Pancreas (tissue), 10 donors: Measurements from ENCODE around the gene CD58. TPM values are rescaled to one million over a fixed set of nuclear protein-coding genes. Genes with fewer than 3 reads are reported as not detected.

Source experiments
- ATAC-seq, 4 donors: fragments of 200-7000 bp; cut with Tn5 transposase; one replicate each; pipeline versions ENCODE4 v1.8.0 to v1.9.1; 2020; ENCODE audit warnings: mild to moderate bottlenecking in 4 of 4, moderate library complexity in 4 of 4
- DNase-seq, 6 donors: peaks; one replicate each; pipeline ENCODE4 v3.0.0-alpha.2; 2020
- FAIRE-seq: peaks from 2 replicates; lab custom pipeline; 2012; peaks lifted over from hg19 to GRCh38; lab: Jason Lieb, UNC
- H3K27ac ChIP-seq, 4 donors: fragments of 200-600 bp; sonication (generic); 1 replicate in 3 of 4; 2 replicates in 1 of 4; pipeline versions ENCODE4 v1.5.0 to v1.8.0; 2020
- H3K27me3 ChIP-seq, 4 donors: fragments of 200-600 bp; one replicate each; pipeline ENCODE4 v1.8.0; 2021
- H3K36me3 ChIP-seq, 3 donors: fragments of 200-600 bp; sonication (generic) in 1 of 3; one replicate each; pipeline versions ENCODE4 v1.5.0 to v1.8.0; 2020 to 2021
- H3K4me1 ChIP-seq, 3 donors: fragments of 200-600 bp; one replicate each; pipeline ENCODE4 v1.8.0; 2021
- H3K4me3 ChIP-seq, 4 donors: fragments of 200-600 bp; sonication (generic) in 2 of 4; one replicate each; pipeline versions ENCODE4 v1.5.0 to v1.8.0; 2020 to 2021
- H3K9me3 ChIP-seq, 4 donors: fragments of 200-600 bp; one replicate each; pipeline ENCODE4 v1.8.0; 2021
- CTCF ChIP-seq, 4 donors: fragments of 200-600 bp; sonication (generic) in 3 of 4; IDR thresholded peaks; one replicate each; pipeline versions ENCODE4 v1.5.0 to v1.8.0; 2021; ENCODE audit warnings: antibody characterized with exemption in 4 of 4
- WGBS, 2 donors: extraction: QIAGEN DNeasy Blood & Tissue Kit; methylation state at CpG; one replicate each; pipeline ENCODE4 v1.1.7; 2013; 5-methylcytosine and 5-hydroxymethylcytosine counted together
- intact Hi-C, 3 donors: fragments of 100-400 bp; cut with DNase I; formaldehyde crosslinking; loops; one replicate each; pipeline versions ENCODE4 v1.11.1 to v1.14.2; 2022
- polyA plus RNA-seq, 2 donors: library from polyadenylated mRNA; stranded (reverse); fragments of 200-250 nt; gene quantifications; one replicate each; pipeline ENCODE4 v1.2.3, GENCODE V29; 2013
- total RNA-seq, 6 donors: library from RNA; stranded (reverse); fragmentation: NEBNext Ultra II Directional in 4 of 6; extraction: Animal tissue kit (Norgen Biotek cat#: 25700) in 4 of 6; gene quantifications; one replicate each; pipeline versions ENCODE4 v1.2.1 to v1.2.4, GENCODE V29; 2021 to 2023
- donor health status: healthy with polysubstance abuse.
- donor health status: DM: no; HTN: no; CAD: no; lungs with moderate emphysema.
- donor health status: DM: no; HTN: no; CAD: no.
- donor health status: control.
- donor health status: control.
- donor health status: Bipolar disorder and iron deficiency.
- donor health status: DM: yes; HTN: yes; CAD: no.
- donor health status: DM: no; HTN: no; CAD: no.
- donor health status: DM: no; HTN: no; CAD: no.
- donor health status: DM: yes; HTN: yes; CAD: no.

CD58 gene
- total and polyA plus RNA-seq, 8 donors: 1.7 to 9.1 (median 4.0) TPM

- no peak for FAIRE-seq
- intact Hi-C loops: no loop called here
- DNase-seq: no peak
- no peaks in the 10 kb centered on the region for H3K27me3 ChIP-seq
- no peaks in the 10 kb centered on the region for H3K36me3 ChIP-seq
- ATAC-seq: no peak
- no peak overlapping the region for H3K4me3 ChIP-seq
- no peaks in the 10 kb centered on the region for H3K9me3 ChIP-seq
- no peak for TF ChIP-seq CTCF (IDR thresholded peaks at IDR 0.05)
- WGBS, 2 donors: 93 to 94% methylated on average over 2 of the region's 2 CpGs
- H3K27ac ChIP-seq: no peak overlapping the region
- H3K4me1 ChIP-seq: peaks cover 0 to 4% (median 0%) of the 10 kb centered on the region in 3 donors
Observed at GRCh38 chr1:116545359-116545705, 25.5 kb downstream of the CD58 start.

GRCh38 chr1:116544588-116545358 lies 26.1 kb downstream of the CD58 start:
- no peaks in the 10 kb centered on the region for H3K36me3 ChIP-seq
- WGBS, 2 donors: 89 to 95% methylated on average over 8 of the region's 8 CpGs
- H3K27me3 ChIP-seq: no peaks in the 10 kb centered on the region
- no peak for TF ChIP-seq CTCF (IDR thresholded peaks at IDR 0.05)
- H3K9me3 ChIP-seq: no peaks in the 10 kb centered on the region
- H3K4me1 ChIP-seq: peaks cover 0 to 4% (median 0%) of the 10 kb centered on the region in 3 donors
- intact Hi-C loops: no loop called here
- no peak overlapping the region for H3K4me3 ChIP-seq
- DNase-seq (no peak), ATAC-seq (no peak), FAIRE-seq (no peak)
- no peak overlapping the region for H3K27ac ChIP-seq

GRCh38 chr1:116540088-116540487 lies 30.7 kb downstream of the CD58 start:
- Histone ChIP-seq H3K27me3 (no peaks in the 10 kb centered on the region), H3K36me3 (no peaks in the 10 kb centered on the region), H3K27ac (no peak overlapping the region), H3K4me3 (no peak overlapping the region), H3K4me1 (no peaks in the 10 kb centered on the region), H3K9me3 (no peaks in the 10 kb centered on the region)
- no peak for TF ChIP-seq CTCF (IDR thresholded peaks at IDR 0.05)
- FAIRE-seq (no peak), DNase-seq (no peak), ATAC-seq (no peak)
- intact Hi-C loops: no loop called here

DNA sequence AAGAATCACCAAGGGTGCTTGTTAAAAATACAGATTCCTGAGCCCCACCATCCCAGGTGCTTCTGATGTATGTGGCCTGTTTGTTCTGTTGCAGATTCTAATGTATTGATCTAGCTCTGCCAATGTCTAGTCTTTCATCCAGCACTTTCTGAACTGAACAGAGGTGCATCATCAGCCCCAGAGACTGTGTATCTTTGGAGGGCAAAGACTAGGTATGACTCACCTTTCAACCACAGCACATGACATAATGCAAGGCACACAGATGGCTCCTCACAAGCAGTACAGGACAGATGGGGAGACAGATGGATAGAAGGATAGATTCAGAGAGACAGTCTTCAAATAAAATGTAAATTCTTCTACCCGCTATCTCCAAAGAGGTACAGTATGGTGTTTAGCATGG lies 32.3 kb downstream of the CD58 start:
- Histone ChIP-seq H3K4me1 (no peaks in the 10 kb centered on the region), H3K36me3 (no peaks in the 10 kb centered on the region), H3K4me3 (no peak overlapping the region), H3K9me3 (no peaks in the 10 kb centered on the region), H3K27me3 (no peaks in the 10 kb centered on the region), H3K27ac (no peak overlapping the region)
- FAIRE-seq (no peak), DNase-seq (no peak), ATAC-seq (peak in 3 of 4 donors; percentile 51 to 60 (median 52))
- no peak for TF ChIP-seq CTCF (IDR thresholded peaks at IDR 0.05)
- whole genome bisulfite sequencing, 2 donors: 98 to 100% methylated on average over 1 of the region's 1 CpG
- intact Hi-C loops: no loop called here

DNA sequence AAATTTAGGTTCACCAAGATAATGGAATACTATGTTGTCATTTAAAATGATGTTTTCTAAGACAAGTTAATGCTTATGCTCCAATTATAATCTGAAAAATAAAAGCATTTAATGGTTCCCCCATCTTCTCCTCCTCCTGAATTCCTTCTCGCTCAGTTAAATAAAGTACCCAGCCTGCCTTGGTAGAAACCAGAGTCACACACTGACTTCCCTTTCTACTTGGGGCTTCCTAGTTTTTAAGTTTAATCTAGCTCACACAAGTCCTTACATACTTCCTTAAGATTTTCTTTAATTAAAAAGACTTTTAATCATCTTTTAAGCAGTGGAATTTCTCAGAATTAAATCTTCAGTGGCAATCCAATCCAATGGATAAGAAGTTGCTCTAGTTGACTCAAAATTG lies 32.9 kb downstream of the CD58 start:
- intact Hi-C loops: no loop called here

More for the DNA sequence above, 32.9 kb downstream of the CD58 start:
- no peaks in the 10 kb centered on the region for H3K4me1 ChIP-seq
- H3K9me3 ChIP-seq: no peaks in the 10 kb centered on the region
- H3K36me3 ChIP-seq: no peaks in the 10 kb centered on the region
- TF ChIP-seq CTCF (IDR thresholded peaks at IDR 0.05): no peak
- DNase-seq: no peak
- no peak overlapping the region for H3K27ac ChIP-seq
- no peak overlapping the region for H3K4me3 ChIP-seq
- H3K27me3 ChIP-seq: no peaks in the 10 kb centered on the region
- ATAC-seq: no peak
- 95 to 98% methylated on average over 1 of the region's 1 CpG for WGBS, 2 donors
- no peak for FAIRE-seq
